H1 (cell line): ENCODE measurements around the gene AASDHPPT. TPM values are rescaled to one million over a fixed set of nuclear protein-coding genes. Genes with fewer than 3 reads are reported as not detected.

ENCODE experiments used
- CBX8 ChIP-seq: fragments of 300-800, 300-1000 bp; sonication (generic); IDR thresholded peaks from 2 replicates; pipeline ENCODE4 v1.7.1; 2016; ENCODE audit warnings: low read depth, low read length, borderline replicate concordance
- CREB1 ChIP-seq: IDR thresholded peaks from 2 replicates; pipeline ENCODE4 v1.6.1; 2012; ENCODE audit warnings: inconsistent platforms
- EP300 ChIP-seq, 2 experiments: IDR thresholded peaks; 1 replicate in 1 of 2; 2 replicates in 1 of 2; pipeline ENCODE4 v1.6.1; 2011 to 2012; ENCODE audit warnings: low read depth in 2 of 2, low read length in 2 of 2, mild to moderate bottlenecking in 2 of 2, borderline replicate concordance in 1 of 2, inconsistent platforms in 1 of 2, moderate library complexity in 1 of 2
- FOSL1 ChIP-seq: IDR thresholded peaks from 2 replicates; pipeline ENCODE4 v1.6.1; 2011; ENCODE audit warnings: mild to moderate bottlenecking, low read depth, low read length, moderate library complexity; ENCODE audit not compliant: insufficient read depth
- GABPA ChIP-seq: IDR thresholded peaks from 2 replicates; pipeline ENCODE4 v1.6.1; 2011; ENCODE audit warnings: mild to moderate bottlenecking, low read length, moderate library complexity, borderline replicate concordance; ENCODE audit not compliant: insufficient read depth
- KDM5A ChIP-seq: fragments of 200-600 bp; IDR thresholded peaks from 2 replicates; pipeline ENCODE4 v1.7.1; 2012; ENCODE audit warnings: mild to moderate bottlenecking, low read length, inconsistent platforms, mixed read lengths
- POU5F1 ChIP-seq: IDR thresholded peaks from 2 replicates; pipeline ENCODE4 v1.6.1; 2011; ENCODE audit warnings: low read depth, mild to moderate bottlenecking, low read length, moderate library complexity
- SIX5 ChIP-seq: IDR thresholded peaks from 2 replicates; pipeline ENCODE4 v1.6.1; 2011; ENCODE audit warnings: mild to moderate bottlenecking, low read depth, low read length
- TBP ChIP-seq: IDR thresholded peaks from 2 replicates; pipeline ENCODE4 v1.6.1; 2011; ENCODE audit warnings: low read depth, low read length, improper control_type of control experiment
- ZNF274 ChIP-seq: IDR thresholded peaks from 2 replicates; pipeline ENCODE4 v1.7.0; 2012; ENCODE audit warnings: low read length, borderline replicate concordance; ENCODE audit errors: extremely low read depth
- polyA plus RNA-seq, 7 experiments: library from polyadenylated mRNA; depleted of rRNA in 3 of 7; stranded (reverse) in 5 of 7; unstranded in 2 of 7; fragments of >200 nt in 5 of 7; fragments of 200-250 nt in 2 of 7; gene quantifications; 1 replicate in 5 of 7; 2 replicates in 1 of 7; 4 replicates in 1 of 7; pipeline versions ENCODE4 v1.2.1 to v1.2.3, GENCODE V29; 2011 to 2013; ENCODE audit warnings: missing spikeins in 2 of 7, mixed read lengths in 2 of 7
- total RNA-seq: library from RNA; stranded (reverse); fragmentation: NEBNext Ultra II Directional; extraction: Animal tissue kit (Norgen Biotek cat#: 25700); gene quantifications from 2 replicates; pipeline ENCODE4 v1.2.1, GENCODE V29; 2021
- TF ChIP-seq, protein P1 (sequence below): fragments of 300-600 bp; sonication (generic); IDR thresholded peaks from 2 replicates; pipeline ENCODE4 v1.7.1; 2012; ENCODE audit warnings: low read length, moderate library complexity, mild to moderate bottlenecking, inconsistent platforms; ENCODE audit not compliant: insufficient replicate concordance

AASDHPPT gene
- total and polyA plus RNA-seq, 2 of the 8 experiments (the other 6 are each of a cell fraction or from before 2014, with no cell fraction given) = 15.7 to 42.2 TPM

DNA sequence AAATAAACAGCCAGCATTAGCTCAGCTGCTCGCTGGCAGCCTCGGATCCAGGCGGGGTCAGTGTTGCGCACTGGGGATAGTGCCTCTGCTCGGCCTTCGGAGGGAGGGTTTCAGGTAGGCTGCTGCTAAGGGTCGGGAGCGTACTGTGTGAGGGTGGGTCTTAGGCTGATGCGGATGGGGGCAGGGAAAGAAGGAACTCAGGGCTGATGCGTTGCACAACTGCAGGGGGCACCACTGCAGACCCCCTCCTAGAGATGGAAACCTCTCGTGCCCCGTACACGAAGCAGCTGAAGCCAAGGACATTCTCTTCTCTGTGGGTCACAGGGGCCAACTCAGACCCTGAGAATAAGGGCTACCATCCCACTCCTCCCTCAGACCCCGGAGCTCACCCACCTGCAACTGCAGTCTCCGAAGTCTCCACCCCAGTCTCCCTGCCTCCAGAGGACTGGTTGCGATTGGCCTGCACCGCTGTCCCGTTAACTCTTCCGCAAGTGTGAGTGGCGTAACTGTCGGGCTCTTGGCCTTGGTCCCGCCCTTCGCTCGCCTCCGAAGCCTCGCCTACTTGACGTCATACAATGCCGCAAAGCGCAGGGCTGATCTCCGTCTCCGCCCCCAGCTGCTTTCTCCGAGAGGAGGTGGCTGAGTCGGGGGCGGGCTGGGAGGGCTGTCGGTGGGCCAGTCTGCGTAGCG lies 398 bp upstream of the AASDHPPT start, which contains the start of gene KBTBD3 (continued):
- TF ChIP-seq, protein P1, sequence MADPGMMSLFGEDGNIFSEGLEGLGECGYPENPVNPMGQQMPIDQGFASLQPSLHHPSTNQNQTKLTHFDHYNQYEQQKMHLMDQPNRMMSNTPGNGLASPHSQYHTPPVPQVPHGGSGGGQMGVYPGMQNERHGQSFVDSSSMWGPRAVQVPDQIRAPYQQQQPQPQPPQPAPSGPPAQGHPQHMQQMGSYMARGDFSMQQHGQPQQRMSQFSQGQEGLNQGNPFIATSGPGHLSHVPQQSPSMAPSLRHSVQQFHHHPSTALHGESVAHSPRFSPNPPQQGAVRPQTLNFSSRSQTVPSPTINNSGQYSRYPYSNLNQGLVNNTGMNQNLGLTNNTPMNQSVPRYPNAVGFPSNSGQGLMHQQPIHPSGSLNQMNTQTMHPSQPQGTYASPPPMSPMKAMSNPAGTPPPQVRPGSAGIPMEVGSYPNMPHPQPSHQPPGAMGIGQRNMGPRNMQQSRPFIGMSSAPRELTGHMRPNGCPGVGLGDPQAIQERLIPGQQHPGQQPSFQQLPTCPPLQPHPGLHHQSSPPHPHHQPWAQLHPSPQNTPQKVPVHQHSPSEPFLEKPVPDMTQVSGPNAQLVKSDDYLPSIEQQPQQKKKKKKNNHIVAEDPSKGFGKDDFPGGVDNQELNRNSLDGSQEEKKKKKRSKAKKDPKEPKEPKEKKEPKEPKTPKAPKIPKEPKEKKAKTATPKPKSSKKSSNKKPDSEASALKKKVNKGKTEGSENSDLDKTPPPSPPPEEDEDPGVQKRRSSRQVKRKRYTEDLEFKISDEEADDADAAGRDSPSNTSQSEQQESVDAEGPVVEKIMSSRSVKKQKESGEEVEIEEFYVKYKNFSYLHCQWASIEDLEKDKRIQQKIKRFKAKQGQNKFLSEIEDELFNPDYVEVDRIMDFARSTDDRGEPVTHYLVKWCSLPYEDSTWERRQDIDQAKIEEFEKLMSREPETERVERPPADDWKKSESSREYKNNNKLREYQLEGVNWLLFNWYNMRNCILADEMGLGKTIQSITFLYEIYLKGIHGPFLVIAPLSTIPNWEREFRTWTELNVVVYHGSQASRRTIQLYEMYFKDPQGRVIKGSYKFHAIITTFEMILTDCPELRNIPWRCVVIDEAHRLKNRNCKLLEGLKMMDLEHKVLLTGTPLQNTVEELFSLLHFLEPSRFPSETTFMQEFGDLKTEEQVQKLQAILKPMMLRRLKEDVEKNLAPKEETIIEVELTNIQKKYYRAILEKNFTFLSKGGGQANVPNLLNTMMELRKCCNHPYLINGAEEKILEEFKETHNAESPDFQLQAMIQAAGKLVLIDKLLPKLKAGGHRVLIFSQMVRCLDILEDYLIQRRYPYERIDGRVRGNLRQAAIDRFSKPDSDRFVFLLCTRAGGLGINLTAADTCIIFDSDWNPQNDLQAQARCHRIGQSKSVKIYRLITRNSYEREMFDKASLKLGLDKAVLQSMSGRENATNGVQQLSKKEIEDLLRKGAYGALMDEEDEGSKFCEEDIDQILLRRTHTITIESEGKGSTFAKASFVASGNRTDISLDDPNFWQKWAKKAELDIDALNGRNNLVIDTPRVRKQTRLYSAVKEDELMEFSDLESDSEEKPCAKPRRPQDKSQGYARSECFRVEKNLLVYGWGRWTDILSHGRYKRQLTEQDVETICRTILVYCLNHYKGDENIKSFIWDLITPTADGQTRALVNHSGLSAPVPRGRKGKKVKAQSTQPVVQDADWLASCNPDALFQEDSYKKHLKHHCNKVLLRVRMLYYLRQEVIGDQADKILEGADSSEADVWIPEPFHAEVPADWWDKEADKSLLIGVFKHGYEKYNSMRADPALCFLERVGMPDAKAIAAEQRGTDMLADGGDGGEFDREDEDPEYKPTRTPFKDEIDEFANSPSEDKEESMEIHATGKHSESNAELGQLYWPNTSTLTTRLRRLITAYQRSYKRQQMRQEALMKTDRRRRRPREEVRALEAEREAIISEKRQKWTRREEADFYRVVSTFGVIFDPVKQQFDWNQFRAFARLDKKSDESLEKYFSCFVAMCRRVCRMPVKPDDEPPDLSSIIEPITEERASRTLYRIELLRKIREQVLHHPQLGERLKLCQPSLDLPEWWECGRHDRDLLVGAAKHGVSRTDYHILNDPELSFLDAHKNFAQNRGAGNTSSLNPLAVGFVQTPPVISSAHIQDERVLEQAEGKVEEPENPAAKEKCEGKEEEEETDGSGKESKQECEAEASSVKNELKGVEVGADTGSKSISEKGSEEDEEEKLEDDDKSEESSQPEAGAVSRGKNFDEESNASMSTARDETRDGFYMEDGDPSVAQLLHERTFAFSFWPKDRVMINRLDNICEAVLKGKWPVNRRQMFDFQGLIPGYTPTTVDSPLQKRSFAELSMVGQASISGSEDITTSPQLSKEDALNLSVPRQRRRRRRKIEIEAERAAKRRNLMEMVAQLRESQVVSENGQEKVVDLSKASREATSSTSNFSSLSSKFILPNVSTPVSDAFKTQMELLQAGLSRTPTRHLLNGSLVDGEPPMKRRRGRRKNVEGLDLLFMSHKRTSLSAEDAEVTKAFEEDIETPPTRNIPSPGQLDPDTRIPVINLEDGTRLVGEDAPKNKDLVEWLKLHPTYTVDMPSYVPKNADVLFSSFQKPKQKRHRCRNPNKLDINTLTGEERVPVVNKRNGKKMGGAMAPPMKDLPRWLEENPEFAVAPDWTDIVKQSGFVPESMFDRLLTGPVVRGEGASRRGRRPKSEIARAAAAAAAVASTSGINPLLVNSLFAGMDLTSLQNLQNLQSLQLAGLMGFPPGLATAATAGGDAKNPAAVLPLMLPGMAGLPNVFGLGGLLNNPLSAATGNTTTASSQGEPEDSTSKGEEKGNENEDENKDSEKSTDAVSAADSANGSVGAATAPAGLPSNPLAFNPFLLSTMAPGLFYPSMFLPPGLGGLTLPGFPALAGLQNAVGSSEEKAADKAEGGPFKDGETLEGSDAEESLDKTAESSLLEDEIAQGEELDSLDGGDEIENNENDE = no peak
- no peak for TF ChIP-seq CBX8
- no peak for TF ChIP-seq POU5F1
- TF ChIP-seq ZNF274 = no peak
- TF ChIP-seq SIX5 = no peak
- no peak for TF ChIP-seq GABPA
- no peak for TF ChIP-seq FOSL1
- TF ChIP-seq EP300 (IDR thresholded peaks at IDR 0.05; ENCODE audit: borderline replicate concordance in 1 of 2, low read depth in 2 of 2, low read length in 2 of 2) = 0 out of 3 replicates have a peak, but pooled peaks of 1 of the 2 experiments have one; percentile 74
- peak; percentile 88 for TF ChIP-seq TBP
- TF ChIP-seq KDM5A = no peak
- TF ChIP-seq CREB1 = peak; percentile 87
